Adrenal gland (tissue), 12 donors: Measurements from ENCODE around the gene TINCR. TPM values are rescaled to one million over a fixed set of nuclear protein-coding genes. Genes with fewer than 3 reads are reported as not detected.

Experiments
- DNase-seq, 7 donors: peaks; one replicate each; pipeline ENCODE4 v3.0.0-alpha.2; 2019 to 2020
- H3K27ac ChIP-seq, 5 donors: fragments of 200-600 bp; sonication (generic) in 4 of 5; 1 replicate in 3 of 5; 2 replicates in 2 of 5; pipeline versions ENCODE4 v1.5.1 to v1.8.0; 2016 to 2020; ENCODE audit warnings: mild to moderate bottlenecking in 1 of 5
- H3K27me3 ChIP-seq: fragments of 200-600 bp; 2 replicates; pipeline ENCODE4 v1.8.0; 2021
- H3K36me3 ChIP-seq, 2 donors: fragments of 200-600 bp; replicated peaks in 1 of 2; 1 replicate in 1 of 2; 2 replicates in 1 of 2; pipeline versions ENCODE4 v1.5.1 to v1.8.0; 2018 to 2022
- H3K4me1 ChIP-seq, 2 donors: fragments of 200-600 bp; replicated peaks in 1 of 2; 1 replicate in 1 of 2; 2 replicates in 1 of 2; pipeline versions ENCODE4 v1.5.1 to v1.8.0; 2018 to 2021
- H3K4me3 ChIP-seq, 4 donors: fragments of 200-600 bp; sonication (generic) in 3 of 4; one replicate each; pipeline ENCODE4 v1.5.1; 2016 to 2018
- H3K9me3 ChIP-seq, 3 donors: fragments of 200-600 bp; sonication (generic) in 1 of 3; replicated peaks in 1 of 3; 1 replicate in 2 of 3; 2 replicates in 1 of 3; pipeline versions ENCODE4 v1.5.1 to v1.8.0; 2016 to 2021
- POLR2A ChIP-seq, 2 donors: fragments of 450-650 bp; IDR thresholded peaks; one replicate each; pipeline ENCODE4 v1.6.1; 2017; ENCODE audit warnings: antibody characterized with exemption in 2 of 2, mild to moderate bottlenecking in 2 of 2, moderate library complexity in 1 of 2
- WGBS, 4 donors: extraction: QIAGEN DNeasy Blood & Tissue Kit in 2 of 4; methylation state at CpG; one replicate each; pipeline versions ENCODE4 v1.1.5 to v1.1.7; 2013 to 2017; 5-methylcytosine and 5-hydroxymethylcytosine counted together
- intact Hi-C, 2 donors: fragments of 100-400 bp; cut with DNase I; formaldehyde crosslinking; loops; one replicate each; pipeline versions ENCODE4 v1.14.1 to v1.15.0; 2022 to 2023
- polyA plus RNA-seq, 3 donors: library from polyadenylated mRNA; stranded (reverse); fragments of 200-250 nt in 2 of 3; fragments of 350-450 nt in 1 of 3; fragmentation: Illumina TruSeq in 1 of 3; extraction: RNeasy Lipid Tissue Mini Kit (QIAGEN cat#74804) in 1 of 3; gene quantifications; one replicate each; pipeline ENCODE4 v1.2.3, GENCODE V29; 2013 to 2014
- small RNA-seq, 2 donors: library from RNA; depleted of rRNA; stranded (forward); fragments of <200 nt; gene quantifications; one replicate each; pipeline ENCODE3, GENCODE V24; 2016
- total RNA-seq, 9 donors: library from RNA; depleted of rRNA in 4 of 9; stranded (reverse); fragments of >200 nt in 4 of 9; fragments of 120-200 nt in 1 of 9; fragmentation: NEBNext Ultra II Directional in 1 of 9; extraction: Animal tissue kit (Norgen Biotek cat#: 25700) in 1 of 9; gene quantifications; one replicate each; pipeline versions ENCODE4 v1.1.0 to v1.2.4, GENCODE V29; 2013 to 2023
- TF ChIP-seq, protein P1 (sequence below), 6 experiments: fragments of 450-650 bp in 4 of 6; fragments of 200-600 bp in 2 of 6; sonication (generic) in 1 of 6; IDR thresholded peaks; 1 replicate in 5 of 6; 2 replicates in 1 of 6; pipeline versions ENCODE4 v1.5.1 to v1.8.0; 2016 to 2021; ENCODE audit warnings: antibody characterized with exemption in 6 of 6, mild to moderate bottlenecking in 2 of 6, moderate library complexity in 1 of 6
- donor health status: healthy with polysubstance abuse.
- donor health status: Bipolar disorder and iron deficiency.
- donor health status: DM: yes; HTN: yes; CAD: no.
- donor health status: DM: no; HTN: no; CAD: no.
- donor health status: DM: no; HTN: no; CAD: no.
- donor health status: DM: yes; HTN: yes; CAD: no.

TINCR gene
- total and polyA plus RNA-seq, 12 donors = 0.22 to 3.0 (median 0.77) TPM; not detected in 3

DNA sequence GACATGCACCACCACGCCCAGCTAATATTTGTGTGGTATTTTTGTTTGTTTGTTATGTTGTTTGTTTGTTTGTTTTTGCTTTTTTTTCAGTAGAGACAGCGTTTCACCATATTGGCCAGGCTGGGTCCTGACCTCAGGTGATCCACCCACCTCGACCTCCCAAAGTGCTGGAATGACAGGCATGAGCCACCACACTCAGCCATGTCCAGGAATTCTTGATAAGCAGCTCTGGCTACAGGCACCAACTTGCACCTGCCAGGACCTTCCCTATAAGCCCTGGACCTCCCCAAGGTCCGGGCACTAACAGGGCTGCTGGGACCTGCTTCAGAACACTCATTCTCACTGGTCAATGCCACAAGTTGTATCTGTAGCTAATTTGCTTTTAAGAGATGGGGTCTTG lies 48.7 kb downstream of the TINCR start:
- 66 to 82% (median 70%) methylated on average over 4 of the region's 4 CpGs for WGBS, 4 donors
- Histone ChIP-seq H3K27me3 (no peaks in the 10 kb centered on the region), H3K9me3 (no peaks in the 10 kb centered on the region), H3K27ac (no peak overlapping the region), H3K4me3 (no peak overlapping the region), H3K36me3 (no peaks in the 10 kb centered on the region), H3K4me1 (no peaks in the 10 kb centered on the region)
- intact Hi-C loops = no loop called here
- TF ChIP-seq POLR2A (IDR thresholded peaks at IDR 0.05) = no peak
- TF ChIP-seq, protein P1, sequence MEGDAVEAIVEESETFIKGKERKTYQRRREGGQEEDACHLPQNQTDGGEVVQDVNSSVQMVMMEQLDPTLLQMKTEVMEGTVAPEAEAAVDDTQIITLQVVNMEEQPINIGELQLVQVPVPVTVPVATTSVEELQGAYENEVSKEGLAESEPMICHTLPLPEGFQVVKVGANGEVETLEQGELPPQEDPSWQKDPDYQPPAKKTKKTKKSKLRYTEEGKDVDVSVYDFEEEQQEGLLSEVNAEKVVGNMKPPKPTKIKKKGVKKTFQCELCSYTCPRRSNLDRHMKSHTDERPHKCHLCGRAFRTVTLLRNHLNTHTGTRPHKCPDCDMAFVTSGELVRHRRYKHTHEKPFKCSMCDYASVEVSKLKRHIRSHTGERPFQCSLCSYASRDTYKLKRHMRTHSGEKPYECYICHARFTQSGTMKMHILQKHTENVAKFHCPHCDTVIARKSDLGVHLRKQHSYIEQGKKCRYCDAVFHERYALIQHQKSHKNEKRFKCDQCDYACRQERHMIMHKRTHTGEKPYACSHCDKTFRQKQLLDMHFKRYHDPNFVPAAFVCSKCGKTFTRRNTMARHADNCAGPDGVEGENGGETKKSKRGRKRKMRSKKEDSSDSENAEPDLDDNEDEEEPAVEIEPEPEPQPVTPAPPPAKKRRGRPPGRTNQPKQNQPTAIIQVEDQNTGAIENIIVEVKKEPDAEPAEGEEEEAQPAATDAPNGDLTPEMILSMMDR (IDR thresholded peaks at IDR 0.05) = no peak
- DNase-seq = no peak

DNA sequence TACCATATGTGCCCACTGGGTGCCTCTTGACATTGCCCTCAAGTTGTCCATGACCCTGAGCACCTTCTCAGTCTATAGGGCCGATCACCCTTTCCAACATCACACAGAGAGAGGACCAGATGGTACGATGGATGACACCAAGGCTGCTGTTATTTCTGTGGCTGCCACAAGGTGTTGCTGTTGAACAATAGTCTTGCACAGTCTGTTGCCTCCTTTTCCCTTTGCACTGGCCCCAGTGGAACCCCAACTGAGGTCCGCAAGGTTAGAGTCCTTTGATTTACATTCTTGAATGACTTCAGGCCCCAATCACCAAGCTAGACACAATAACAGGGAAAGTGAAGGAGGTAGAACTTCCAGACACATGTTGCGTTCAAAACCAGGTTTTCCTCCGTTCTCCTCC lies 52.0 kb downstream of the TINCR start:
- H3K27ac ChIP-seq = no peak overlapping the region
- WGBS, 4 donors = 67 to 77% (median 69%) methylated on average over 5 of the region's 5 CpGs
- H3K9me3 ChIP-seq = no peaks in the 10 kb centered on the region
- TF ChIP-seq, protein P1 (IDR thresholded peaks at IDR 0.05) = no peak
- TF ChIP-seq POLR2A (IDR thresholded peaks at IDR 0.05) = no peak
- H3K4me3 ChIP-seq = no peak overlapping the region
- H3K27me3 ChIP-seq = no peaks in the 10 kb centered on the region
- intact Hi-C loops = no loop called here
- H3K36me3 ChIP-seq = no peaks in the 10 kb centered on the region
- DNase-seq = no peak
- no peaks in the 10 kb centered on the region for H3K4me1 ChIP-seq

DNA sequence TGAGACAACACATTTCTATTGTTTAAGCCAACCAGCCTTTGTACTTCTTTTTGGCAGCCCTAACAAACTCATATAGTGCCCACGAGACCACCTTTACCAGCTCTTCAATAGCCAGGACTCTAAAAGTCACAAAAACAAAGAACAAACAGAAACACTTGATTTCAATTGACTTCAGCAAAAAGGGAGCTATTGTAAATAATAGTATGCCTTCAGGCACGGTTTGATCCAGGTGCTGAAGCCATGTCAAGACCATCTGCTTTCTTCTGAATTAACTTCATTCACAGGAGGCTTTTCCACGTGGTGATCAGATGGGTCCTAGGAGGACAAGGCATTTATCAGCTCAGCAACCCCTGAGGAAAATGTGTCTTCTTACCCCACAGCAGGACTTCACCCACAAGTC lies 53.8 kb downstream of the TINCR start:
- H3K27ac ChIP-seq = no peak overlapping the region
- TF ChIP-seq, protein P1 (IDR thresholded peaks at IDR 0.05) = no peak
- TF ChIP-seq POLR2A (IDR thresholded peaks at IDR 0.05) = no peak
- intact Hi-C loops = no loop called here
- no peaks in the 10 kb centered on the region for H3K4me1 ChIP-seq
- H3K9me3 ChIP-seq = no peaks in the 10 kb centered on the region
- no peak for DNase-seq
- H3K4me3 ChIP-seq = no peak overlapping the region
- H3K36me3 ChIP-seq = no peaks in the 10 kb centered on the region
- H3K27me3 ChIP-seq = no peaks in the 10 kb centered on the region
- 42 to 75% (median 69%) methylated on average over 3 of the region's 3 CpGs for WGBS, 4 donors

DNA sequence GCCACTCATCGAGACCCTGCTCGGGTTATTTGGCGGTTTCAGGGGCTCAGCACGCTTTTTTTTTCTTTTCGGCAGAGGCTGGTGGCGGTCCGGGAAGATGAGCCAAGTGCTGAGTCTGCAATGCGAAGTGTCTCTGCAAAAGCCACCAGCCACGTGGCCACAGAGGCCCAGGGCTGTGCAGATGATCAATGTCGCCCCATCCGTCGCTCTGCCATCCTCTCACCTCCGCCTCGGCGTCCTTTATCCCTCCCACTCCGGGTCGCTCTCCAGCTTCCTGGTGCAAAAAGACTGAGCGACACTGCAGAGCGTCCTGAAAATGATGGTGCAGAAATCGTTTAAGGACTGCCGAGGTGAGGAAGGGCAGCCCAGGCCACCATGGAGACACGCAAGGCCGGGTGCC lies 55.0 kb downstream of the TINCR start:
- DNase-seq = no peak
- TF ChIP-seq, protein P1 (IDR thresholded peaks at IDR 0.05) = no peak
- no peak for TF ChIP-seq POLR2A (IDR thresholded peaks at IDR 0.05)
- 76 to 81% (median 77%) methylated on average over 22 to 23 of the region's 23 CpGs for WGBS, 4 donors
- Histone ChIP-seq H3K27me3 (no peaks in the 10 kb centered on the region), H3K4me1 (no peaks in the 10 kb centered on the region), H3K27ac (no peak overlapping the region), H3K36me3 (no peaks in the 10 kb centered on the region), H3K4me3 (no peak overlapping the region), H3K9me3 (no peaks in the 10 kb centered on the region)
- intact Hi-C loops = no loop called here

Small RNA genes lying within 50 kb of the gene (small RNA-seq; reads per million reads assigned to genes)
- 0 reads per million in 2 donors for gene SNRPEP4

Other genes with a start within 250 kb of the TINCR start
- gene PTPRS, start 227.1 kb downstream of the TINCR start, total RNA-seq = 100 to 1,000 TPM in 7 of 9 donors, 10 to 100 TPM in 2; 27.7 to 376 (median 195) TPM
- gene PTPRS, start 227.1 kb downstream of the TINCR start, polyA plus RNA-seq = 10 to 100 TPM in 2 of 3 donors, 1 to 10 TPM in 1; 8.8 to 36.7 (median 28.8) TPM
- gene ZNRF4, start 112.5 kb downstream of the TINCR start, total RNA-seq = not detected
- gene ZNRF4, start 112.5 kb downstream of the TINCR start, polyA plus RNA-seq = not detected
- gene SAFB2, start 54.8 kb upstream of the TINCR start, total RNA-seq = 100 to 1,000 TPM in 2 of 9 donors, 10 to 100 TPM in 7; 27.1 to 157 (median 61.2) TPM
- gene SAFB2, start 54.8 kb upstream of the TINCR start, polyA plus RNA-seq = 100 to 1,000 TPM in 2 of 3 donors, 10 to 100 TPM in 1; 66.9 to 254 (median 165) TPM
- gene SAFB, start 55.1 kb upstream of the TINCR start, total RNA-seq = 100 to 1,000 TPM in 1 of 9 donors, 10 to 100 TPM in 8; 38.4 to 111 (median 55.2) TPM
- gene SAFB, start 55.1 kb upstream of the TINCR start, polyA plus RNA-seq = 100 to 1,000 TPM in 2 of 3 donors, 10 to 100 TPM in 1; 46.4 to 125 (median 111) TPM
- gene MICOS13, start 112.6 kb upstream of the TINCR start, total RNA-seq = 100 to 1,000 TPM in 1 of 9 donors, 10 to 100 TPM in 8; 40.2 to 112 (median 62.3) TPM
- 100 to 1,000 TPM in 2 of 3 donors, 10 to 100 TPM in 1; 23.4 to 211 (median 162) TPM for gene MICOS13, start 112.6 kb upstream of the TINCR start, polyA plus RNA-seq
- gene HSD11B1L, start 113.1 kb upstream of the TINCR start, total RNA-seq = 10 to 100 TPM in 8 of 9 donors, 1 to 10 TPM in 1; 6.3 to 40.5 (median 14.3) TPM
- 10 to 100 TPM in 2 of 3 donors, 1 to 10 TPM in 1; 3.4 to 33.9 (median 23.7) TPM for gene HSD11B1L, start 113.1 kb upstream of the TINCR start, polyA plus RNA-seq
- gene RPL36, start 122.3 kb upstream of the TINCR start, total RNA-seq = 1,000 to 10,000 TPM in 7 of 9 donors, 100 to 1,000 TPM in 2; 692 to 1,781 (median 1,187) TPM
- gene RPL36, start 122.3 kb upstream of the TINCR start, polyA plus RNA-seq = 1,000 to 10,000 TPM in 2 of 3 donors, 100 to 1,000 TPM in 1; 615 to 3,360 (median 2,171) TPM
- gene LONP1, start 152.2 kb upstream of the TINCR start, total RNA-seq = 100 to 1,000 TPM; 185 to 523 (median 396) TPM
- gene LONP1, start 152.2 kb upstream of the TINCR start, polyA plus RNA-seq = 100 to 1,000 TPM; 177 to 352 (median 196) TPM
- not detected for gene CATSPERD, start 152.7 kb upstream of the TINCR start, total RNA-seq
- gene CATSPERD, start 152.7 kb upstream of the TINCR start, polyA plus RNA-seq = not detected
- 1 to 10 TPM in 6 of 9 donors, under 1 TPM in 3; 0.28 to 2.9 (median 1.2) TPM for gene PRR22, start 216.8 kb upstream of the TINCR start, total RNA-seq
- gene PRR22, start 216.8 kb upstream of the TINCR start, polyA plus RNA-seq = 10 to 100 TPM in 2 of 3 donors, not detected in 1; 11.6 to 16.7 TPM
- 10 to 100 TPM; 15.5 to 48.3 (median 30.3) TPM for gene DUS3L, start 223.2 kb upstream of the TINCR start, total RNA-seq
- gene DUS3L, start 223.2 kb upstream of the TINCR start, polyA plus RNA-seq = 100 to 1,000 TPM in 1 of 3 donors, 10 to 100 TPM in 2; 10.9 to 142 (median 90.2) TPM
- gene NRTN, start 237.1 kb upstream of the TINCR start, total RNA-seq = 10 to 100 TPM in 5 of 9 donors, 1 to 10 TPM in 4; 4.5 to 26.8 (median 12.0) TPM
- gene NRTN, start 237.1 kb upstream of the TINCR start, polyA plus RNA-seq = 1 to 10 TPM; 4.9 to 9.0 (median 8.7) TPM